Central memory CD8-positive, alpha-beta T cell (primary cell): ENCODE data around the gene ATP6V1A.
A peak's percentile ranks its signal among the peaks of the same experiment; 100 is the strongest.

Experiments used
- ATAC-seq: fragments of 150-1000 bp; cut with Tn5 transposase; replicated peaks from 2 replicates; pipeline ENCODE4 v1.10.0; 2022; ENCODE audit warnings: mild to moderate bottlenecking, moderate FRiP score, moderate number of reproducible peaks; ENCODE audit not compliant: poor library complexity, severe bottlenecking; ENCODE audit errors: extremely low read depth
- DNase-seq, 2 donors: peaks; one replicate each; pipeline ENCODE4 v3.0.0; 2021; ENCODE audit warnings: low spot score in 2 of 2
- H3K27ac Mint-ChIP-seq: one replicate; pipeline ENCODE4 v1.8.0; 2022; ENCODE audit warnings: low read depth, mild to moderate bottlenecking, moderate library complexity, mixed read lengths
- H3K27me3 Mint-ChIP-seq: one replicate; pipeline ENCODE4 v1.8.0; 2022; ENCODE audit warnings: mixed read lengths
- H3K36me3 Mint-ChIP-seq: one replicate; pipeline ENCODE4 v1.8.0; 2022; ENCODE audit warnings: mild to moderate bottlenecking, moderate library complexity, mixed read lengths; ENCODE audit not compliant: insufficient read depth
- H3K4me1 Mint-ChIP-seq: one replicate; pipeline ENCODE4 v1.8.0; 2022; ENCODE audit warnings: mixed read lengths
- H3K4me3 Mint-ChIP-seq: one replicate; pipeline ENCODE4 v1.8.0; 2022; ENCODE audit warnings: mild to moderate bottlenecking, moderate library complexity, mixed read lengths
- H3K9me3 Mint-ChIP-seq: one replicate; pipeline ENCODE4 v1.8.0; 2022; ENCODE audit warnings: mixed read lengths

The ATP6V1A gene

DNA sequence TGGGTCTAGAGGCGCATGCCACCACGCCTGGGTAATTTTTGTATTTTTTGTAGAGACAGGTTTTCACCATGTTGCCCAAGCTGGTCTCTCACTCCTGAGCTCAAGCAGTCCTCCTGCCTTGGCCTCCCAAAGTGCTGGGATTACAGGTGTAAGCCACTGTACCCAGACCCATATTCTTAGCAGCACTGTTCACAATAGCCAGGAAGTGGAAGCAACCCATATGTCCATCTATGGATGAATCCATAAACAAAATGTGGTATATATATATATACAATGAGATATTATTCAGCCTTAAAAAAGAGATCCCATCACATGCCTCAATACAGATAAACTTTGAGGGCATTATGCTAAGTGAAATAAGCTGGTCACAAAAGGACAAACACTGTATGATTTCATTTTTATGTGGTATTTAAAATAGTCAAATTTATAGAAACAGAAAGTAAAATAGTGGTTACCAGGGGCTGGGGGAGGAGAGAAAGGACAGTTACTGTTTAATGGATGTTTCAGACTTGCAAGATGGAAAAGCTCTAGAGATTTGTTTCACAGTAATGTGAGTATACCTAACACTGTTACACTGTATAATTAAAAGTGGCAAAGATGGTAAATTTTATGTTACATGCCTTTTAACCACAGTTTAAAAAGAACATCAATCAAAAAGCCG is 56.1 kb downstream of the ATP6V1A start:
- no peaks in the 10 kb centered on the region for H3K9me3 Mint-ChIP-seq
- no peak overlapping the region for H3K4me3 Mint-ChIP-seq
- H3K4me1 Mint-ChIP-seq: no peaks in the 10 kb centered on the region
- peaks cover 48% of the 10 kb centered on the region for H3K36me3 Mint-ChIP-seq
- H3K27me3 Mint-ChIP-seq: no peaks in the 10 kb centered on the region
- no peak overlapping the region for H3K27ac Mint-ChIP-seq
- ATAC-seq (no peak), DNase-seq (no peak)

- Mint-ChIP-seq H3K4me3 (no peak overlapping the region), H3K9me3 (no peaks in the 10 kb centered on the region), H3K4me1 (no peaks in the 10 kb centered on the region), H3K27ac (no peak overlapping the region), H3K27me3 (no peaks in the 10 kb centered on the region), H3K36me3 (peaks cover 54% of the 10 kb centered on the region)
- ATAC-seq: no peak
- DNase-seq: no peak
Observed at GRCh38 chr3:113804661-113805060, 57.8 kb downstream of the ATP6V1A start.

GRCh38 chr3:113805249-113805648 is 58.4 kb downstream of the ATP6V1A start:
- H3K27me3 Mint-ChIP-seq: no peaks in the 10 kb centered on the region
- peaks cover 53% of the 10 kb centered on the region for H3K36me3 Mint-ChIP-seq
- H3K9me3 Mint-ChIP-seq: no peaks in the 10 kb centered on the region
- no peak overlapping the region for H3K4me3 Mint-ChIP-seq
- no peak overlapping the region for H3K27ac Mint-ChIP-seq
- DNase-seq: no peak
- ATAC-seq: no peak
- H3K4me1 Mint-ChIP-seq: no peaks in the 10 kb centered on the region

DNA sequence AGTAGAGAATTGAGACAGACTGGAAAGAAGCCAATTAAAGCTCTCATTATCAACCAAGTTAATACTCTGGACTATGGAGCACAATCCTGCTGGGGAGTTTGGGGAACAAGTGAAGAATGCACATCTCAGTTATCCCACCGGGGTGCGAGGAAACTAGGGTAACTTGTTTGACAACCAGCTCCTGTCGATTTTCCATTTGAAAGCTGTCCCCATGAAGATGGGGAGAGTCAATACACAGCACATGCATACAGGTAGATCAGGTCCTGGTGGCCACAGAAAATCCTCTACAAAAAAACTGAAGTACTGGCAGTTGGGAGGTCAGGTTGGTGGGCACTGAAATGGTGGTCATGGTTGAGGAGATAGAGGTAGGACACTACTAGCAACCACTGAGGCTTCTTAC is 66.0 kb downstream of the ATP6V1A start:
- H3K27ac Mint-ChIP-seq: no peak overlapping the region

GRCh38 chr3:113819866-113820265 is 73.0 kb downstream of the ATP6V1A start:
- Mint-ChIP-seq H3K27me3 (no peaks in the 10 kb centered on the region), H3K4me1 (no peaks in the 10 kb centered on the region), H3K4me3 (no peak overlapping the region), H3K36me3 (no peaks in the 10 kb centered on the region), H3K27ac (no peak overlapping the region), H3K9me3 (no peaks in the 10 kb centered on the region)
- no peak for ATAC-seq
- no peak for DNase-seq

More for the DNA sequence above, 66.0 kb downstream of the ATP6V1A start:
- Mint-ChIP-seq H3K27me3 (no peaks in the 10 kb centered on the region), H3K4me1 (no peaks in the 10 kb centered on the region), H3K4me3 (no peak overlapping the region), H3K36me3 (peaks cover 16% of the 10 kb centered on the region), H3K9me3 (no peaks in the 10 kb centered on the region)
- no peak for ATAC-seq
- DNase-seq: no peak

DNA sequence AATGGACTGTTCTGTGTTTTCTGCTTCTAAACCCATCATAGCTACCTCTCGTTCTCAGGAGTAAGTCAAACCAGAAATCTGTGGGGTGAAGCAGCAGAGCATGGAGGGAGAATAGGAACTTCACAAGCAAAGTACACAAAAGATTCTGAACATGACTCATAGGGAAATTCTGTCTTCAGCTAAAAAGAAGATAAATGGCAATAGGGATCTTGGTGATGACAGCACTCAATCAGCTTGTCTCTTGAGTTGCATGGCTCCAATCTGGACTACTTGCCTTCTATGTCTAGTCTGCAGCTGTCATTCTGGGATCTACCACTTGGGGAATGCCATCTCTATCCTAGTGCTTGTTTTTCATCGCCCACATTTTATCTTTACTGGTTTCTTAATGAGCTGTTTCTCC is 78.3 kb downstream of the ATP6V1A start:
- H3K27me3 Mint-ChIP-seq: no peaks in the 10 kb centered on the region
- no peak overlapping the region for H3K4me3 Mint-ChIP-seq
- H3K27ac Mint-ChIP-seq: no peak overlapping the region
- no peak for DNase-seq
- H3K4me1 Mint-ChIP-seq: no peaks in the 10 kb centered on the region
- H3K9me3 Mint-ChIP-seq: no peaks in the 10 kb centered on the region
- ATAC-seq: no peak
- no peaks in the 10 kb centered on the region for H3K36me3 Mint-ChIP-seq

- DNase-seq: no peak
- no peaks in the 10 kb centered on the region for H3K4me1 Mint-ChIP-seq
- peaks cover 6% of the 10 kb centered on the region for H3K9me3 Mint-ChIP-seq
- peaks cover 2% of the 10 kb centered on the region for H3K36me3 Mint-ChIP-seq
- H3K27me3 Mint-ChIP-seq: no peaks in the 10 kb centered on the region
- ATAC-seq: no peak
- H3K4me3 Mint-ChIP-seq: no peak overlapping the region
- H3K27ac Mint-ChIP-seq: no peak overlapping the region
Observed at GRCh38 chr3:113828600-113828999, 81.8 kb downstream of the ATP6V1A start.

DNA sequence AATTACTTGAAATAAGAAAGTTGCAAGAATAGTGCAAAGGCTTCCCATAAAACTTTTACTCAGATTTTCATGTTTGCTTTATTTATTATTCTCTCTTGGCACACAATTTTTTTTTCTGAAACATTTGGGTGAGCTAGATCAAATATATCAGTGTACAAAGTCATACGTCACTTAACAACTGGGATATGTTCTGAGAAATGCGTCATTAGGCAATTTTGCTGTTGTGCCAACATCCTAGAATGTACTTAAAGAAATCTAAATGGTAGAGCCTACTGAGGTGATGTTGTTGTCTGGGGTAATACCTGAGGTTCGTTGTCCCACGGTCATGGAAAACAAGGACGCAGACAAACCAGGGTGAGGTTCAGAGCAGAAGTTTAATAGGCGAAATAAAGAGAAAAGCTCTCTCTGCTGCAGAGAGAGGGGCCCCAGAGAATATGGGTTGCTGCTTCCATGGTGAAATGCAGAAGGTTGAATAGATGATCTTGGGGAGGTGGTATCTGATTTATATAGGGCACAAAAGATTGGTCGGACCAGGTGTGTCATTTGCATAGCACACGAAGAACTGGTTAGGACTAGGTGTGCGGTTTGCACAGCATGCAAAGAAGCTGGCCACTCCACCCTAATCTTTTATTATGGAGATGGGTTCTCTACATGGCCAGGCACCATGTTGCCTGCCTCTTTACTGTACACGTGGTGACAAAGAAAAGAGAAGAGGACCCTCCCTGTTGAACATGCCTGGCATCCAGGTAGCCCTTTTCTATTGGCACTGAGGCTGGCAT is 82.9 kb downstream of the ATP6V1A start:
- Mint-ChIP-seq H3K27ac (no peak overlapping the region), H3K9me3 (peaks cover 6% of the 10 kb centered on the region), H3K27me3 (no peaks in the 10 kb centered on the region), H3K4me3 (no peak overlapping the region), H3K4me1 (no peaks in the 10 kb centered on the region), H3K36me3 (peaks cover 2% of the 10 kb centered on the region)
- ATAC-seq (no peak), DNase-seq (no peak)

DNA sequence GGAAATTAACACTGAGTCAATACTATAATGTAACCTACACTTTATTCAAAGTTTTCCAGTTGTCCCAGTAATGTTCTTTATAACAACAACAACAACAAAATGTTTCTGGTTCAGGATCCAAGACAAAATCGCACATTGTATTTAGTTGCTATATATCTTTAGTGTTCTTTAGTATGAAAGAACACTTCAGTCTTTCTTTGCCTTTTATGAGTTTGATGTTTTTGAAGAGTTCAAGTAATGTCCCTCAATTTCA is 84.2 kb downstream of the ATP6V1A start:
- Mint-ChIP-seq H3K4me1 (no peaks in the 10 kb centered on the region), H3K4me3 (no peak overlapping the region), H3K9me3 (peaks cover 6% of the 10 kb centered on the region), H3K27me3 (no peaks in the 10 kb centered on the region), H3K27ac (peak overlapping the region; percentile 72), H3K36me3 (peaks cover 2% of the 10 kb centered on the region)
- ATAC-seq (no peak), DNase-seq (no peak)

DNA sequence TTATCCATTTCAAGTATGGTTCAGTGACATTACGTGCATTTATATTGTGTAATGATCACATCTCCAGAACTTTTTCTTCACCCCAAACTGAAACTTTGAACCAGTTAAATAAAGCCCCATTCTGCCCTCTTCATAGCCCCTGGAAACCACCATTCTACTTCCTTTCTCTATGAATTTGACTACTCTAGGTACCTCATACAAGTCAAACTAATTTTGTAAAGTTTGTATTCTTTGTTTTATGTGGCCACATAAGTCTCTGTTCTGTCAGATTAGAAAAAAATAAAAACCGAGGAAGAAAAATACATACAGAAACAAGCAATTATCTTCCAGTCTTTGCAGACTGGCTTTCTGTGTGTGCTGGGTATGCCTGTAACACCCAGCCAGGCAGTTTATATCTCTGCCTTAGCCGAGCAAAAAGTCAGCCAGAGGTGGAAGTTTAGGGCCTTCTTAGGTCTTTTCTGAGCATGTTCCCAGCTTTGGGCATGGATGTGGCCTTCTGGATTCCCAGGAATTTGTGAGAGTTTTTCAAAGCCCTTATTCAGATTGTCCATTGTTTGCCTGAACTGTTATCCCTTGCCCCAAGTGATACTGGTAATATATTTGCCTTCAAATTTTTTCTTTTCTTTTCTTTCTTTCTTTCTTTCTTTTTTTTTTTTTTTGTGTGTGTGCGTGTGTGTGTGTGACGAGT is 85.8 kb downstream of the ATP6V1A start:
- no peak for DNase-seq
- no peak overlapping the region for H3K27ac Mint-ChIP-seq
- peaks cover 2% of the 10 kb centered on the region for H3K36me3 Mint-ChIP-seq
- no peaks in the 10 kb centered on the region for H3K4me1 Mint-ChIP-seq
- H3K9me3 Mint-ChIP-seq: peaks cover 6% of the 10 kb centered on the region
- no peak for ATAC-seq
- H3K27me3 Mint-ChIP-seq: no peaks in the 10 kb centered on the region
- no peak overlapping the region for H3K4me3 Mint-ChIP-seq

DNA sequence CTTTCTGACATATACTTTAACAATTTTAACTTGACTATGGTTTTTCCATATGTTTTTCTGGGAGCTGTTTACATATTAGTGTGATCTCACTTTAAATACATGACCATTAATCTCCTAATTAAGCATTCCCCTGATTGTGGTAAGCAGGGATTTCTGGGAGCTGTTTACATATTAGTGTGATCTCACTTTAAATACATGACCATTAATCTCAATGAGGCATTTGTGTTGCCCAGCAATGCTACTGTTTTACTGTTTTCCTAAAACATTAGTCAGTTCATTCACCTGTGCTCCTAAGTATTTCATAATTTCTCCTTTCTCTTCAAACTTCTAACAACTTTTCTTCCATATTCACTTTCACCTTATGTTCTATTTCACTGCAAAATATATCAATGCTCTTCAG is 88.1 kb downstream of the ATP6V1A start:
- ATAC-seq: no peak
- Mint-ChIP-seq H3K4me1 (peaks cover 7% of the 10 kb centered on the region), H3K27me3 (no peaks in the 10 kb centered on the region), H3K36me3 (peaks cover 3% of the 10 kb centered on the region), H3K9me3 (peaks cover 6% of the 10 kb centered on the region), H3K27ac (no peak overlapping the region), H3K4me3 (no peak overlapping the region)
- DNase-seq: no peak

GRCh38 chr3:113838631-113839209 is 91.9 kb downstream of the ATP6V1A start, which contains the start of gene GRAMD1C:
Gene GRAMD1C (plus strand): TSS chr3:113838788. CDS start chr3:113838910, 122 bp downstream.
- H3K9me3 Mint-ChIP-seq: no peaks in the 10 kb centered on the region
- DNase-seq: peak; percentile 75
- peaks cover 3% of the 10 kb centered on the region for H3K36me3 Mint-ChIP-seq
- ATAC-seq: peak; percentile 97
- H3K4me1 Mint-ChIP-seq: peaks cover 7% of the 10 kb centered on the region
- H3K27ac Mint-ChIP-seq: peak within 1 kb of the TSS; percentile 53
- peak within 1 kb of the TSS; percentile 73 for H3K4me3 Mint-ChIP-seq
- H3K27me3 Mint-ChIP-seq: no peaks in the 10 kb centered on the region
